ENCODE measurements around the gene IPPK. TPM values are rescaled to one million over a fixed set of nuclear protein-coding genes. Genes with fewer than 3 reads are reported as not detected.

The IPPK gene
- total and polyA plus RNA-seq, 11 donors = 4.2 to 11.0 (median 8.6) TPM

DNA sequence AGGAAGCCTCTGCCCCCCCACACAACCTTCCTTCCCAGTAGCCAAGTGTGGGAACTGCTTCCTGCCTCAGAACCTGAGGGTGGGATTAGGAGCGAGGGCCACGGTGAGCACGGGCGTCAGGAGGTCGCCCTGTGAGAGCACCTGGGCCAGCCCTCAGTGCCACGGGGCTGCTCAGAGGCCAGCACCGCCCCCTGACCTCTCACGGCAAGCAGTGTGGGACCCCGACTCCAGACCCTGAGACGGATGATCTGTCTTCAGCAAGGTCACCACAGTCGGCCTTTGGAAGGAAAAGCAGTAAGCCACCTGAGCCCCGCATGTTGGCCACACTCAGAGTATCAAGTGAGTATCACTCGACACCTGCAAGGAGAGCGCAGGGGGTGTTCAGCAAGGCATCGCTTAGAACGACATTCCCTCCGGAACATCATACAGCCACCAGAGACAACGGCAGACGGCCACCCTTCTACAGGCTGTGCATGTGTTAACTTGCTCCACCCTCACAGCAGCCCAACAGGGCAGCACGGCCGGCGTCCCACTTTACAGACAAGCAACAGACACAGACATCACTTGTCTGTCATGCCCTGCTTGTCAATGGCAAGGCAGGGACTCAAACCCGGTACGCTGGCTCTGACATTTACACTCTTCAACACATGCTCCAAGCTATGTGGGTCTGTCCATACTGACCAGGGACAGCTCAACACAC is 50.2 kb downstream of the IPPK start:
- H3K27me3 ChIP-seq = no peaks in the 10 kb centered on the region
- H3K9me3 ChIP-seq = no peaks in the 10 kb centered on the region
- 82 to 88% (median 84%) methylated on average over 22 to 24 of the region's 24 CpGs for WGBS, 4 donors
- DNase-seq (no peak), ATAC-seq (no peak)
- TF ChIP-seq CTCF (IDR thresholded peaks at IDR 0.05) = no peak
- TF ChIP-seq POLR2A (IDR thresholded peaks at IDR 0.05) = no peak
- H3K36me3 ChIP-seq = peaks cover 0 to 89% (median 60%) of the 10 kb centered on the region in 9 donors
- intact Hi-C loops (cut with DNase I) = loop anchor here in 1 of 10 donors (10.0 kb wide), 1 partner anchor 135 kb away; the partner anchor contains the start of gene ASPN
- H3K4me1 ChIP-seq = peaks cover 0 to 40% (median 5%) of the 10 kb centered on the region in 12 donors
- no peak overlapping the region for H3K27ac ChIP-seq
- no peak overlapping the region for H3K4me3 ChIP-seq

- peaks cover 0 to 44% (median 5%) of the 10 kb centered on the region in 12 donors for H3K4me1 ChIP-seq
- no peaks in the 10 kb centered on the region for H3K9me3 ChIP-seq
- no peak for TF ChIP-seq CTCF (IDR thresholded peaks at IDR 0.05)
- TF ChIP-seq POLR2A (IDR thresholded peaks at IDR 0.05) = no peak
- DNase-seq (peak in 2 of 5 donors; percentile 33 to 38), ATAC-seq (no peak)
- H3K4me3 ChIP-seq = no peak overlapping the region
- intact Hi-C loops (cut with DNase I) = loop anchor here in 1 of 10 donors (10.0 kb wide), 1 partner anchor 134 kb away; the partner anchor contains the start of gene ASPN
- peak overlapping the region in 6 of 12 donors; percentile 24 to 82 (median 69) for H3K27ac ChIP-seq
- no peaks in the 10 kb centered on the region for H3K27me3 ChIP-seq
- peaks cover 0 to 89% (median 59%) of the 10 kb centered on the region in 9 donors for H3K36me3 ChIP-seq
- 80 to 85% (median 83%) methylated on average over 10 of the region's 10 CpGs for WGBS, 4 donors
These were observed 51.2 kb downstream of the IPPK start for GRCh38 chr9:92618633-92619225.

DNA sequence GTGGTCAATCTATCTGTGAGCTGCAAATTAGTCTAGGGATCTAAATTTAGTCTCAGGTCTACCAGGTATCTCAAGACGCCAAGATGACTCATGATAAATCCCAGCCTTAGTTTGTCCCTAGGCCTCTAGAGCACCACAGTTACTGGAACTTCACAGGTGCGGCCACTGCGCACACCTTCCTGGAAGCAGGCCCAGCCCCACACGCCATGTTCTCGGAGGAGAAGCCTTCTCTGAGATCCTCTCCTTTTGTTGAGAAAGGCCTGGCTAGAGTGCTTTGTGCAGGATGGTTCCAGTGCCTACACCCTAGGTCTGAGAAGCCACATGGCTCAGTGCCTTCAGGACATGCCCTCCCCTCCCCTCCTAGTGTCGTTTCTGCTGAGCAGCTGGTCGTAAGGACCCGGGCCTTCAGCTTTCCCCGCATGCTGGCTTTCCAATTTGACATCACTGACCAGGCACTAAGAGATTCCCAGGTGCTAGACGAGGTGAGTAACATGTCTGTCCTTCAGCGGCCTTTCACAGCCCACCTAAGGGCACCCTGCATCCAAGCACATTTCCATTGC is 51.9 kb downstream of the IPPK start:
- intact Hi-C loops (cut with DNase I) = loop anchor here in 1 of 10 donors (10.0 kb wide), 1 partner anchor 133 kb away; the partner anchor contains the start of gene ASPN
- 84 to 90% (median 88%) methylated on average over 11 of the region's 11 CpGs for WGBS, 4 donors
- H3K36me3 ChIP-seq = peaks cover 0 to 91% (median 63%) of the 10 kb centered on the region in 9 donors

More for the DNA sequence above, 51.9 kb downstream of the IPPK start:
- TF ChIP-seq POLR2A (IDR thresholded peaks at IDR 0.05) (no peak), CTCF (IDR thresholded peaks at IDR 0.05) (no peak)
- Histone ChIP-seq H3K4me1 (peaks cover 0 to 44% (median 5%) of the 10 kb centered on the region in 12 donors), H3K9me3 (no peaks in the 10 kb centered on the region), H3K27me3 (no peaks in the 10 kb centered on the region), H3K4me3 (no peak overlapping the region), H3K27ac (peak overlapping the region in 7 of 12 donors; percentile 24 to 82 (median 63))
- peak in 1 of 5 donors; percentile 26 for DNase-seq
- ATAC-seq = no peak

All from heart left ventricle (tissue), 16 donors.